ENCODE results near the gene SMTNL2.
"Not testable (repeated sequence)": the region's sequence is repeated elsewhere in the genome, so short reads cannot be mapped to it uniquely, and the experiment has no call there.

SMTNL2 gene

GRCh38 chr17:4587195-4587594 is 2.9 kb downstream of the SMTNL2 start:
- no peak for DNase-seq

- no peak for DNase-seq
Observed at GRCh38 chr17:4587803-4588202, 3.5 kb downstream of the SMTNL2 start.

DNA sequence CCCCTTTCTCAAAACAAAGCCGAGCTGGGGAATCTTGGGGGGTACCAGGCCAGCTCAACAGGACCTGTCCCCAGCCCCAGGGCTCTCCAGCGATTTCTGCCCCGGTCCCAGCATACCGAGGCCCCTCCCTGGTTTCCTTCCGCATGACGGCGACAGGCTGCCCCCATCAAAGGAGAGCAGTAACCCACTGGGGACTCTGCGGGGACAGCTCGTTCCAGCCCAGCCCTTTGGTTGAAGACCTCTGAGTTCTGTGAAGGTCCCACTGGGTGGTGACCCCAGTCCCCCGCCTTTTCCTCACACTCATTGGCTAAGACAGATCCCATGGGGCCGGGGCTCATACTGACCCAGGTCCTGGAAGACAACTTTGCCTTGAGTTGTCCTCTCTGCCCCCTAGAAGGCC is 4.1 kb downstream of the SMTNL2 start:
- DNase-seq, result no peak

DNA sequence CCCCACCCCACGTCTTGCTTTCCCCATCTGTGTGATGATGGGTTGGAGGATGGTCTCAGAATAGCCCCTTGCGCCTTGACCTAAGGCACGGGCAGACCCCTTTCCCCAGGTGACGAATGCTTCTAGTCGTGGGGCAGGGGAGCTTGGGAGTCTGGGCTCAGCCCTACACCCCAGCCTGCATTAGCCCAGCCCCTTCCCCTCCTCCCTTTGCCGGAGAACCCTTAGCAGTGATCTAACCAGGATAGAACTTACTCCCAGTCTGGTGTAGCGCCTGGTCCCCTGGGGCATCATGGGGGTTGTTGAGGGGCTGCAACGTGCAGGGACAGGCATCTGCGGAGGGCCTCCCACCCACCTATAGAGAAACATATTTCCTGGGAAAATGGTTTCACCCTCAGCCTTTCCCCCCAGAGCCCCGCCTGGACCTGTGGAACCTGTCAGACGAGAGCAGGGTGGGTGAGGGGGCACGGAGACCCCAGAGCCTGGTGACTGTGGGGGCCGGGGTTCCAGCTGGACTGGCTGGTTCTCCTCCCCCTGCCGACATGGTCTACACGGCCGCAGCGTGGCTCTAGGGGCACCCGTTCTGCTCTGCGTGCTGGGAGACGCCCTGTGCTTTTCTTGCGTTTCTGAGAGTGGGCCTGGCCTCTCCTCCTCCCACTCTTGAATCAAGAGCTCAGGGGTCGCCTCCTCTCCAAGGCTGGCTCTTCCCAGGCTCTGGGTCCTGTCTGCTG is 4.7 kb downstream of the SMTNL2 start:
- DNase-seq, result no peak

DNA sequence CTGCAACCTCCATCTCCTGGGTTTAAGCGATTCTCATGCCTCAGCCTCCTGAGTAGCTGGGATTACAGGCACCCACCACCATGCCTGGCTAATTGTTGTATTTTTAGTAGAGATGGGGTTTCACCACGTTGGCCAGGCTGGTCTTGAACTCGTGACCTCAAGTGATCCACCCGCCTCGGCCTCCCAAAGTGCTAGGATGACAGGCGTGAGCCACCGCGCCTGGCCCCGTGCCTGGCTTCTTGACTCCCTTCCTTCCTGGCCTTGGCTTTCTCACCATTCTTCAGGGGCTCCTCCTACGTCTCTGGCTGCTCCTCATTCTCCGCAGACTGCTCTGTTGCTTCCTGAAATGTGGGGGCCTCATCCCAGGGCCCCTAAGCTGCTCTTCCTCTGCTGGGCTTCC is 5.7 kb downstream of the SMTNL2 start:
- not testable (repeated sequence) for DNase-seq

GRCh38 chr17:4590981-4591453 is 6.7 kb downstream of the SMTNL2 start:
- no peak for DNase-seq

DNA sequence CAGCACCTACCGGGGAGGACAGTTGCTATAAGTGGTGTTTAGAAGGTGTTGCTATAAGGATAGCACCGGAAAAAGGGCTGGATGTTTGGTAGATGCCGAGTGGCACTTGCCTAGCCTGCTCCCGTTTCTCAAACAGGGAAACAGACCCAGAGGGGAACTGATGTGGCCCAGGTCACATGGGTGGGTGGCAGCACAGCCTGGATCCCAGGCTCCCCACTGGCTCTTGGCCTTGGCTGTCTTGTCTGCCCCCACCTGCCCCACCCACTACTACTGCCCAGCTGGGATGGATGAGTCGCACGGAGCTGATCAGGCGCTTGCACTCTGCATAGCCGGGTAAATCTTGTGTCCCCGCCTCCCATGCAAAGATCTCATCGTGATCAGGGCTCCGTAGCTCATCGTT is 7.2 kb downstream of the SMTNL2 start:
- no peak for DNase-seq

DNA sequence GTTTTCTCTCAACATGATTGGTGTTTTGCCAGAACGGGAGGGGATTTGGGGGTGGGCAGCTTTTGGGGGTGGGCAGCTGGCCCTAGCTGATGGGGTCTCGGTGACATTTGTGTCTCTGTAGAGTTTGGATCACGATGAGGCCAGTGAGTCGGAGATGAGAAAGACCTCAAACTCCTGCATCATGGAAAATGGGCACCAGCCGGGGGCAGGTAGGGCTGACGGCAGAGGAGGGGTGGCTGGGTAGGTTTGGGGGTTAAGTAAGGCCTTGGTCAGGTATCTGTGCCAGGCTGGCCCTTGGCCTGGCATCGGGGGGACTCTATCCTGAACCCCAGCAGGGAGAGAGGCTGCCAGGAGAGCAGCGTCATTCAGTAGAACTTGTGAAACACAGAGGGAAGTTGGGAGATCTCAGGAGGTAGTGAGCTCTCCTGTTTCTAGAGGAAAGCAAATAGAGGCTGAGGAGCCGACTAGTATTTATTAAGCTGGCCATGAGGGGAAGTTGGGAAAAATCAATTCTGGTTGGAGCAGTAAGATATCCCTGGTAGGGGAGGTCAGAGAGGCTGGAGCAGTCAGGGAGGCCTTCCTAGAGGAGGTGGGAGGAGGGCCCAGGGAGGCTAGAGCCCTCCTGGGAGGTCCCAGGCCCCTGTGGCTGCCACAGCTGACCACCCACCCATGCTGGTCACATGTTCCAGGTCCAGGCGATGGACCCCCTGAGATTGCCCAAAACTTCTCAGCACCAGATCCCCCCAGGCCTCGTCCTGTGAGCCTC is 8.1 kb downstream of the SMTNL2 start:
- DNase-seq, result no peak

- DNase-seq, result no peak
Observed at GRCh38 chr17:4593021-4593421, 8.7 kb downstream of the SMTNL2 start.

- DNase-seq, result no peak
Observed at GRCh38 chr17:4594406-4594805, 10.1 kb downstream of the SMTNL2 start.

DNA sequence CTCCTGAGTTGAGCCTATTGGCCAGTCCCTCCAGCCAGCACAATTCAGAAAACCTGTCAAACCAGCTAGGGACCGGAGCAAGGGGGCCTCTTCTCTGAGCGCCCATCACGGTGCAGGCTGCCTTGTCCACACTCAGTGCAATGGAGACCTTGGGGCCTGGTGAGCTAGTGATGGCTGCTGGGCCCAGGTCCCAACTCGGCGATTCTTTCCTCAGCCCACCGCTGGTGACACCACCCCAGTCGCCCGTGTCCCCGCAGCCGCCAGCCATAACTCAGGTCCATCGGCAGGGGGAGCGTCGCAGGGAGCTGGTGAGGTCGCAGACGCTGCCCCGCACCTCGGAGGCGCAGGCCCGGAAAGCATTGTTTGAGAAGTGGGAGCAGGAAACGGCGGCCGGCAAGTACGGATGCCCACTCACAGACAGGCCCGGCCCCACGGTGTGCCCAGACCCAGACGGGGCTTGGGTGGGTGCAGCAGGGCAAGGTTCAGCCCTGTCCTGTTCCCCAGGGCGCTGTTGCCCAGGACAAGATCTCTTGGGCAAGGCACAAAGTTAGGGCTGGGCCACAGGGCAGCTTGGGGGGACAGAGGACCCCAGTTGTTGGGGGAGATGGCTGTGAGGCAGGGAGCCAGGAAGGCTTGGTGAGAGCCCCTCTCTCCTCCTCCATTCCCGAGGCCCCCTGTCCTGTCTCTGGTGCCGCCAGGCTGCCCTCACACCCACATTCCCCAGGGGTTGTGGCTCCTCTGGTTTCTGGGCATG is 10.8 kb downstream of the SMTNL2 start:
- DNase-seq, result peak; percentile 32

- DNase-seq, result not testable (repeated sequence)
Observed at GRCh38 chr17:4595685-4596342, 11.5 kb downstream of the SMTNL2 start.

DNA sequence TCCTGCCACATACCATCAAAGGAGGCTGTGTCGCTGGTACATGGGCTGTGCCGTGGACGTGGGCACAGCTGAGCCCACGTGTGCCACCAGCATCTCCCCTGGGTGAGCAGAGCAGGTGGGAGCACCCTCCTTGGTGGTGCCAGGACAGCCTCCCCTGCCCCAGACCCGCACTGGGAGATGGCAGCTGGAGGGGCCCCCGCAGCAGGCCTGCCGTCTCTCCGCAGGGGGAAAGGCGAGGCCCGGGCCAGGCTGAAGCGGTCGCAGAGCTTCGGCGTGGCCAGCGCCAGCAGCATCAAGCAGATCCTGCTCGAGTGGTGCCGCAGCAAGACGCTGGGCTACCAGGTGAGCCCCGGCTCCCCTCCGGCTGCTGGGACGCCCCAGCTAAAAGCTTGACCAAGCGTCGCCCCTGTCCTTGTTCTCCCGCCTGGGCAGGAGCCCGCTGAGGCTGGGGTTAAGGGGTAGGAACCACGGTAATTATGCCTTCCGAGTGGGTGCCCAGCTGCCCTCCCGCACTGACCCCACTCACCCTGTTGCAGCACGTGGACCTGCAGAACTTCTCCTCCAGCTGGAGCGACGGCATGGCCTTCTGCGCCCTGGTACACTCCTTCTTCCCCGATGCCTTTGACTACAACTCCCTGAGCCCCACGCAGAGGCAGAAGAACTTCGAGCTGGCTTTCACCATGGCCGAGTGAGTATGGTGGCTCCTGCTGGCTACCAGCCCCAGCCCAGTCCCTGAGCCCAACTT is 12.5 kb downstream of the SMTNL2 start:
- no peak for DNase-seq

DNA sequence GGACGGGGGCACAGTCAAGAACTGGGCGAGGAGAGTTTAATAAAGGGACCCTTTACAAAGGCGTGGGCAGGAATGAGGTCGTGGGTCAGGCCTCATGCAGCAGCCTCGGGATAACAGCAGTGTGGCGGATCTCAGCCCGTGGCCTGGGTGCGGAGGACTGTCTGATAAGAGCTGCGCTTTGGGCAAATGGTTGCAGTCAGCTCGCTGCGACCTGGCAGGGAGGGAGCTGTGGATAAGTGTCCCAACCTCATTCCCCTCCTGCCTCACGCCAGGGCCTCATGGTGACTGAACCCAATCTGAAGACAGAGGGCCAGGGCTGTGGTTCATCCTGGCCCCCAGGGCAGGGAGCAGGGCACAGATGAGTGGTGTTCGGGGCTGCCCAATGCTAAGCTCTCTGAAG is 13.6 kb downstream of the SMTNL2 start:
- no peak for DNase-seq

DNA sequence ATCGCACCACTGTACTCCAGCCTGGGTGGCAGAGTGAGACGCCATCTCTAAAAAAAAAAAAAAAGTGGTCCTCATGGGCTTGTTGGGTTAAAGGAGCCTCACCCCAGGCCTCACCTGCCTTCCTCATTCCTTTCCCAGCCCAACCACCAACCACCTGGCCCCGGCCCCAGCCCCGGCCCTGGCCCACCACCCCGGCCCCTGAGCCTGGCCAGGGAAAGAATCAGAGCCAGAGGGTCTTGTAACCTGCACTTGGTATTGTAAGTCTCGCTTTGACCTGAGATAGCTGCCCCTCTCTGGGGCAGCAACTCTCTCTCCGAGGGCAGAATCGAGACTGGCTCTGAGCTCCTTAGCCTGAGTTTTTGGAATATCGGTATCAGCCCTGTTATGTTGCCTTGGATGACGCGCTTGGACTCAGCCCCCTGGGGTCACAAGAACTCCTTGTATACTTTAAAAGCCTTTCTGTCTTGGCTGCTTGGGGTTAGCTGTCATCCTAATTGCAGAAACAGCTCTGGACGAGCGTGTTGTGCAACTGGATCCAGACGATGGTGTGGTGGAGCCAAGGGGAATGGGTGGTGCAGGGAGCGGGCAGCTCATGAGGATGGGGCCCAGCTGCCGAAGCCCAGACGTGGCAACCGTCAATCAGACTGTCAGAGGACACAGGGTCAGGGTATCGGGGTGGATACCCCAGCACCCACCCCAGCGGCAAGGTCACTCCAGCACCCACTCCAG is 14.6 kb downstream of the SMTNL2 start:
- no peak for DNase-seq

- DNase-seq, result peak; percentile 57
Observed at GRCh38 chr17:4599505-4600281, 15.4 kb downstream of the SMTNL2 start.

DNA sequence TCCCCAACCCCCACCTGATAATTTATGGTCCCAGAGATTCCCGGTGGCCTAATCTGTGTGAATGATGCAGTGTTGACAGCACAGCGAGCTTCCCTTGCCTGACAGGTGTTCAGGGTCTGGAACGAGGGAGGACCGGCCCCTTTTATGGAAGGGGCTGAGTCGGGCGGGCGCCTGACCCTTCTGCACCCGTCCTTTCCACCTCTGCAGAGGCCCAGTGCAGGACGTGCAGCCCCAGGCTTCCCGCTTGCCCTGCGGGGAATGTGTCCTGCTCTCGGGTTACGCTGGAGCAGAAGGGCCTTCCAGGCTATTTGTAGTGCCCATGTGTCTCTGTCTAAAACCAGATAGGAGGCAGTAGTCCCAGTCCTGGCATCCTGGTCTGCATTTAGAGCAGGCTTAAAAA is 16.2 kb downstream of the SMTNL2 start:
- no peak for DNase-seq

GRCh38 chr17:4601326-4601725 is 17.0 kb downstream of the SMTNL2 start:
- no peak for DNase-seq

DNA sequence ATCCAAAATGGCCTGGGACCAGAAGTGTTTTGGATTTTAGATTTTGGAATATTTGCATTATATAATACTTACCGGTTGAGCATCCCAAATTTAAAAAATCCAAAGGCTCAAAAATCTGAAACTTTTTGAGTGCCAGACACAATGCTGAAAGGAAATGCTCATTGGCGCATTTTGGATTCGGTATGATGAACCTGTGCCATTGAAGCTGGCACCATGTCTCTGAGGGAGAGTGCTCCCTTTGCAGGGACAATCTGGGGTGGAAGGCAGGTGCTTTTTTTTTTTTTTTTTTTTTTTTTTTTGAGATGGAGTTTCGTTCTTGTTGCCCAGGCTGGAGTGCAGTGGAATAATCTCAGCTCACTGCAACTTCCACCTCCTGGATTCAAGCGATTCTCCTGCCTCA is 17.7 kb downstream of the SMTNL2 start:
- DNase-seq, result no peak

- DNase-seq, result peak; percentile 69
Observed at GRCh38 chr17:4604111-4604644, 19.8 kb downstream of the SMTNL2 start.

DNA sequence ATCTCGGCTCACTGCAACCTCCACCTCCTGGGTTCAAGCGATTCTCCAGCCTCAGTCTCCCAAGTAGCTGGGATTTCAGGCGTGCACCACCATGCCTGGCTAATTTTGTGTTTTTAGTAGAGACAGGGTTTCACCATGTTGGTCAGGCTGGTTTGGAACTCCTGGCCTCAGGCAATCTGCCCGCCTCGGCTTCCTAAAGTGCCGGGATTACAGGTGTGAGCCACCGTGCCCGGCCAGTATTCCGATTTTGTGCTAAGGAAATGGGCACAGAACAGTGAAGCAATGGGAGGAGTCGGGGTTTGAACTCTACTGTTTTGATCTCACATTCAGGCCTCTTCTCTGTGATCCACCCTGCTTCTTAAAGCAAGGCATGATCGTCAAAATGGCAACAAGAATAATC is 20.4 kb downstream of the SMTNL2 start:
- DNase-seq, result not testable (repeated sequence)
